IMR-90 (cell line): ENCODE measurements around the gene REXO5. TPM values are rescaled to one million over a fixed set of nuclear protein-coding genes. Genes with fewer than 3 reads are reported as not detected.

Experiments
- ATAC-seq: fragments of 200-7000 bp; cut with Tn5 transposase; 2 replicates; pipeline ENCODE4 v1.9.1; 2020; ENCODE audit warnings: low read depth, mild to moderate bottlenecking, moderate library complexity
- BruUV-seq: library from RNA; stranded (reverse); fragments of 400-500 nt; replicated peaks from 2 replicates; lab custom pipeline; 2021; lab: Mats Ljungman, UMichigan
- CTCF ChIA-PET: fragments of 300-600 bp; formaldehyde crosslinking; extraction: SDS; loops from one replicate; lab custom pipeline; 2021; ENCODE audit warnings: antibody characterized with exemption; lab: Yijun Ruan, JAX
- POLR2A ChIA-PET: fragments of 300-600 bp; sonication (Branson Sonifier 250); formaldehyde crosslinking; loops from one replicate; lab custom pipeline; 2022; ENCODE audit warnings: antibody characterized with exemption; ENCODE audit not compliant: unreplicated experiment; lab: Charles Lee
- DNase-seq: peaks from one replicate; pipeline ENCODE4 v3.0.0; 2013
- H2AFZ ChIP-seq: replicated peaks from 2 replicates; pipeline ENCODE3; 2013; ENCODE audit warnings: low read length, mild to moderate bottlenecking; ENCODE audit not compliant: poor library complexity
- H2AK5ac ChIP-seq: 2 replicates; pipeline ENCODE4 v1.6.1; 2013; ENCODE audit warnings: low read depth, low read length, inconsistent platforms
- H2AK9ac ChIP-seq: replicated peaks from 2 replicates; pipeline ENCODE3; 2013; ENCODE audit warnings: mild to moderate bottlenecking, low read depth, low read length, moderate library complexity; ENCODE audit not compliant: poor library complexity
- H2BK120ac ChIP-seq: 2 replicates; pipeline ENCODE4 v1.6.1; 2013; ENCODE audit warnings: low read depth, low read length, inconsistent platforms
- H2BK15ac ChIP-seq: 3 replicates; pipeline ENCODE4 v1.6.1; 2013; ENCODE audit warnings: low read depth, low read length, inconsistent platforms
- H2BK20ac ChIP-seq: 2 replicates; pipeline ENCODE4 v1.6.1; 2013; ENCODE audit warnings: low read depth, mild to moderate bottlenecking, inconsistent platforms, low read length, moderate library complexity
- H2BK5ac ChIP-seq: 2 replicates; pipeline ENCODE4 v1.6.1; 2013; ENCODE audit warnings: mild to moderate bottlenecking, low read depth, low read length, inconsistent platforms; ENCODE audit not compliant: poor library complexity, severe bottlenecking
- H3K14ac ChIP-seq: replicated peaks from 2 replicates; pipeline ENCODE4 v1.6.1; 2013; ENCODE audit warnings: low read depth, low read length, inconsistent platforms
- H3K18ac ChIP-seq: 2 replicates; pipeline ENCODE4 v1.6.1; 2013; ENCODE audit warnings: low read depth, low read length, control low read depth
- H3K23ac ChIP-seq: 2 replicates; pipeline ENCODE4 v1.6.1; 2013; ENCODE audit warnings: low read depth, low read length, inconsistent platforms
- H3K27ac ChIP-seq: 2 replicates; pipeline ENCODE4 v1.5.1; 2013; ENCODE audit warnings: mild to moderate bottlenecking, control low read depth, low read length; ENCODE audit not compliant: insufficient read depth
- H3K27me3 ChIP-seq: 2 replicates; pipeline ENCODE4 v1.6.1; 2013; ENCODE audit warnings: low read length; ENCODE audit not compliant: control insufficient read depth, insufficient read depth
- H3K36me3 ChIP-seq: 2 replicates; pipeline ENCODE4 v1.6.1; 2013; ENCODE audit warnings: low read length, mixed read lengths; ENCODE audit not compliant: control insufficient read depth, insufficient read depth
- H3K4ac ChIP-seq: 2 replicates; pipeline ENCODE4 v1.6.1; 2013; ENCODE audit warnings: low read depth, low read length, inconsistent platforms
- H3K4me1 ChIP-seq: 2 replicates; pipeline ENCODE4 v1.6.1; 2013; ENCODE audit warnings: low read length, mixed read lengths; ENCODE audit not compliant: control insufficient read depth, insufficient read depth
- H3K4me2 ChIP-seq: 2 replicates; pipeline ENCODE4 v1.6.1; 2013; ENCODE audit warnings: low read depth, mild to moderate bottlenecking, control low read depth, low read length, moderate library complexity
- H3K4me3 ChIP-seq: 2 replicates; pipeline ENCODE4 v1.5.1; 2013; ENCODE audit warnings: low read depth, mild to moderate bottlenecking, control low read depth, low read length, moderate library complexity; ENCODE audit not compliant: insufficient read depth
- H3K56ac ChIP-seq: 2 replicates; pipeline ENCODE4 v1.6.1; 2013; ENCODE audit warnings: low read length, inconsistent platforms; ENCODE audit not compliant: insufficient read depth; ENCODE audit errors: extremely low read depth
- H3K79me1 ChIP-seq, 2 experiments: 2 replicates each; pipeline ENCODE4 v1.6.1; 2013; ENCODE audit warnings: low read length in 2 of 2, inconsistent platforms in 1 of 2, low read depth in 1 of 2
- H3K9ac ChIP-seq: 2 replicates; pipeline ENCODE4 v1.6.1; 2013; ENCODE audit warnings: low read depth, low read length, control low read depth
- H3K9me1 ChIP-seq: 2 replicates; pipeline ENCODE4 v1.6.1; 2013; ENCODE audit warnings: low read length, inconsistent platforms; ENCODE audit not compliant: insufficient read depth
- H3K9me3 ChIP-seq: 2 replicates; pipeline ENCODE4 v1.6.1; 2013; ENCODE audit warnings: low read length; ENCODE audit not compliant: control insufficient read depth, insufficient read depth
- H4K20me1 ChIP-seq: 2 replicates; pipeline ENCODE4 v1.6.1; 2013; ENCODE audit warnings: low read length, inconsistent platforms; ENCODE audit not compliant: insufficient read depth
- H4K5ac ChIP-seq: 2 replicates; pipeline ENCODE4 v1.6.1; 2013; ENCODE audit warnings: mild to moderate bottlenecking, low read depth, low read length, control low read depth
- H4K8ac ChIP-seq, 2 experiments: 2 replicates each; pipeline ENCODE4 v1.6.1; 2013; ENCODE audit warnings: low read depth in 2 of 2, low read length in 2 of 2, control low read depth in 1 of 2, inconsistent platforms in 1 of 2
- H4K91ac ChIP-seq: 2 replicates; pipeline ENCODE4 v1.6.1; 2013; ENCODE audit warnings: low read depth, low read length, inconsistent platforms; ENCODE audit not compliant: insufficient read depth
- MAFK ChIP-seq: IDR thresholded peaks from 2 replicates; pipeline ENCODE4 v1.6.1; 2012; ENCODE audit warnings: low read depth, low read length, improper control_type of control experiment
- MAZ ChIP-seq: IDR thresholded peaks from 2 replicates; pipeline ENCODE4 v1.6.1; 2012; ENCODE audit warnings: low read depth, mild to moderate bottlenecking, low read length, improper control_type of control experiment, moderate library complexity, borderline replicate concordance
- MXI1 ChIP-seq: IDR thresholded peaks from 2 replicates; pipeline ENCODE4 v1.6.1; 2012; ENCODE audit warnings: low read depth, mild to moderate bottlenecking, low read length, moderate library complexity, borderline replicate concordance
- WGBS, 2 experiments: methylation state at CpG; one replicate each; pipeline versions ENCODE4 v1.1.5 to v1.1.7; 2013; ENCODE audit warnings: missing lambda C conversion rate in 2 of 2; ENCODE audit not compliant: insufficient read length in 1 of 2; ENCODE audit errors: extremely low coverage in 2 of 2; 5-methylcytosine and 5-hydroxymethylcytosine counted together
- dilution Hi-C: fragments of 300-500 bp; cut with HindIII; formaldehyde crosslinking; loops from one replicate; pipeline ENCODE4 v1.14.3; 2018; ENCODE audit warnings: low sequenced_read_pairs; ENCODE audit not compliant: unreplicated experiment
- in situ Hi-C: fragments of 300-500 bp; cut with MboI; formaldehyde crosslinking; loops from 3 replicates; pipeline ENCODE4 v1.14.3; 2019; ENCODE audit warnings: low sequenced_read_pairs, inconsistent platforms, mixed read lengths
- intact Hi-C: fragments of 100-400 bp; cut with micrococcal nuclease; formaldehyde crosslinking; loops from 2 replicates; pipeline ENCODE4 v1.10.0; 2022
- polyA plus RNA-seq, 3 experiments: library from polyadenylated mRNA; depleted of rRNA; stranded (reverse); fragments of >200 nt; gene quantifications; 2 replicates each; pipeline ENCODE4 v1.2.3, GENCODE V29; 2012; ENCODE audit warnings: low replicate concordance in 1 of 3
- total RNA-seq: library from RNA; depleted of rRNA; stranded (reverse); fragments of >200 nt; gene quantifications from 2 replicates; pipeline ENCODE4 v1.2.3, GENCODE V29; 2012
- TF ChIP-seq, protein P1 (sequence below): fragments of 150-350 bp; IDR thresholded peaks from 2 replicates; pipeline ENCODE4 v1.6.1; 2017; ENCODE audit warnings: mild to moderate bottlenecking, antibody characterized with exemption, low read length, low read depth
- TF ChIP-seq, protein P2 (sequence below): conservative IDR thresholded peaks from 2 replicates; pipeline ENCODE4 v1.5.1; 2012; ENCODE audit warnings: mild to moderate bottlenecking, low read depth, low read length, improper control_type of control experiment

The REXO5 gene
- total and polyA plus RNA-seq, 2 of the 4 experiments (the other 2 are of a cell fraction), result 3.7 to 7.0 TPM

DNA sequence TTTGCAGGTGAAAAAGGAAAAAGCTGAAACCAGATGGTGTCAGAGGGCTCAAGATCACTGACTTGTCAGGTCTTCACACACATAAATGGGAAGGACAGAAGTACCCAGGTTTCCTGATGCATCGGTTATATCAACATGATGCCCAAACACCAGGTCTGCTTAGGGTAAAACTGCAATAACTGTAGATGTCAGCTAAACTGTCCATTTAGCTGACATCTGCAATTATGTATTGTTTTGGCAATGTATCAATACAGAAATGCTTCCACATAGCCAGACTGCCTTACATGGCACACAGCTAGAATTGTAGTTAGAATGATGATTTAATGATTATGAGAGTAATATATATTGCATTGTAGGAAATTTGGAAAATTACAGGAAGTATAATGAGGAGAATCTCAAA, 37.5 kb upstream of the REXO5 start:
- Histone ChIP-seq H3K4me3 (no peak overlapping the region), H2AFZ (no peak overlapping the region), H2BK15ac (no peak overlapping the region), H4K91ac (no peak overlapping the region), H2BK20ac (no peak overlapping the region), H3K27ac (no peak overlapping the region), H4K8ac (no peak overlapping the region), H3K79me1 (no peaks in the 10 kb centered on the region), H3K56ac (no peak overlapping the region), H3K9me1 (no peaks in the 10 kb centered on the region), H4K20me1 (no peaks in the 10 kb centered on the region), H3K18ac (no peak overlapping the region), H3K9me3 (no peaks in the 10 kb centered on the region), H3K9ac (no peak overlapping the region), H2AK5ac (no peak overlapping the region), H3K4me2 (no peak overlapping the region), H4K5ac (no peak overlapping the region), H2AK9ac (no peak overlapping the region), H3K4ac (no peak overlapping the region), H3K14ac (no peak overlapping the region), H3K27me3 (no peaks in the 10 kb centered on the region), H2BK120ac (no peak overlapping the region), H3K36me3 (no peaks in the 10 kb centered on the region), H3K23ac (no peak overlapping the region), H3K4me1 (no peaks in the 10 kb centered on the region), H2BK5ac (no peak overlapping the region)
- CTCF ChIA-PET, result no interaction called here
- no TSS peak for BruUV-seq
- dilution Hi-C loops (no loop called here), in situ Hi-C loops (no loop called here), intact Hi-C loops (no loop called here)
- no peak for ATAC-seq
- TF ChIP-seq, protein P1, sequence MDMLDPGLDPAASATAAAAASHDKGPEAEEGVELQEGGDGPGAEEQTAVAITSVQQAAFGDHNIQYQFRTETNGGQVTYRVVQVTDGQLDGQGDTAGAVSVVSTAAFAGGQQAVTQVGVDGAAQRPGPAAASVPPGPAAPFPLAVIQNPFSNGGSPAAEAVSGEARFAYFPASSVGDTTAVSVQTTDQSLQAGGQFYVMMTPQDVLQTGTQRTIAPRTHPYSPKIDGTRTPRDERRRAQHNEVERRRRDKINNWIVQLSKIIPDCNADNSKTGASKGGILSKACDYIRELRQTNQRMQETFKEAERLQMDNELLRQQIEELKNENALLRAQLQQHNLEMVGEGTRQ, result no peak
- TF ChIP-seq, protein P2, sequence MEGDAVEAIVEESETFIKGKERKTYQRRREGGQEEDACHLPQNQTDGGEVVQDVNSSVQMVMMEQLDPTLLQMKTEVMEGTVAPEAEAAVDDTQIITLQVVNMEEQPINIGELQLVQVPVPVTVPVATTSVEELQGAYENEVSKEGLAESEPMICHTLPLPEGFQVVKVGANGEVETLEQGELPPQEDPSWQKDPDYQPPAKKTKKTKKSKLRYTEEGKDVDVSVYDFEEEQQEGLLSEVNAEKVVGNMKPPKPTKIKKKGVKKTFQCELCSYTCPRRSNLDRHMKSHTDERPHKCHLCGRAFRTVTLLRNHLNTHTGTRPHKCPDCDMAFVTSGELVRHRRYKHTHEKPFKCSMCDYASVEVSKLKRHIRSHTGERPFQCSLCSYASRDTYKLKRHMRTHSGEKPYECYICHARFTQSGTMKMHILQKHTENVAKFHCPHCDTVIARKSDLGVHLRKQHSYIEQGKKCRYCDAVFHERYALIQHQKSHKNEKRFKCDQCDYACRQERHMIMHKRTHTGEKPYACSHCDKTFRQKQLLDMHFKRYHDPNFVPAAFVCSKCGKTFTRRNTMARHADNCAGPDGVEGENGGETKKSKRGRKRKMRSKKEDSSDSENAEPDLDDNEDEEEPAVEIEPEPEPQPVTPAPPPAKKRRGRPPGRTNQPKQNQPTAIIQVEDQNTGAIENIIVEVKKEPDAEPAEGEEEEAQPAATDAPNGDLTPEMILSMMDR, result no peak
- no peak for TF ChIP-seq MXI1
- TF ChIP-seq MAFK, result peak; percentile 58
- no peak for TF ChIP-seq MAZ
- POLR2A ChIA-PET, result no interaction called here
- DNase-seq, result no peak
- no CpG with 5 or more reads among the region's 1 CpG for WGBS, 2 experiments
